A549 (cell line): ENCODE measurements around the gene ZC3H13. TPM values are rescaled to one million over a fixed set of nuclear protein-coding genes. Genes with fewer than 3 reads are reported as not detected.

Experiments used
- ATAC-seq, 2 experiments: fragments of 200-7000 bp in 1 of 2; fragments of >200 bp in 1 of 2; cut with Nextera tagmentation in 1 of 2; cut with Tn5 transposase in 1 of 2; 3 replicates each; pipeline versions ENCODE4 v1.8.0 to v1.9.1; 2018 to 2020; ENCODE audit warnings: mild to moderate bottlenecking in 1 of 2, moderate library complexity in 1 of 2
- CTCF ChIA-PET: fragments of 300-600 bp; sonication (Branson Sonifier 250); formaldehyde crosslinking; extraction: SDS; loops from one replicate; lab custom pipeline; 2021; ENCODE audit warnings: antibody characterized with exemption, inconsistent platforms; lab: Yijun Ruan, JAX
- POLR2A ChIA-PET: fragments of 350-600 bp; formaldehyde crosslinking; extraction: SDS; loops from one replicate; lab custom pipeline; 2021; ENCODE audit warnings: antibody characterized with exemption, inconsistent platforms; lab: Yijun Ruan, JAX
- DNase-seq, 2 experiments: peaks; one replicate each; pipeline versions ENCODE4 v3.0.0 to v3.0.0-alpha.2; 2011 to 2016; ENCODE audit warnings: low read depth in 1 of 2, low spot score in 1 of 2
- FAIRE-seq: peaks from 2 replicates; lab custom pipeline; 2011; peaks lifted over from hg19 to GRCh38; lab: Jason Lieb, UNC
- H3K27ac ChIP-seq, 2 experiments: fragments of >200 bp; sonication (Bioruptor Twin); formaldehyde crosslinking; 3 replicates each; pipeline ENCODE4 v1.5.1; 2016 to 2017
- H3K4me1 ChIP-seq: fragments of >200 bp; sonication (Bioruptor Twin); formaldehyde crosslinking; 3 replicates; pipeline ENCODE4 v1.6.1; 2016
- H3K4me2 ChIP-seq: fragments of >200 bp; sonication (Bioruptor Twin); formaldehyde crosslinking; 3 replicates; pipeline ENCODE4 v1.6.1; 2016
- H3K4me3 ChIP-seq: fragments of >200 bp; sonication (Bioruptor Twin); formaldehyde crosslinking; 3 replicates; pipeline ENCODE4 v1.5.1; 2016
- H3K9me3 ChIP-seq: fragments of >200 bp; sonication (Bioruptor Twin); formaldehyde crosslinking; 3 replicates; pipeline ENCODE4 v1.6.1; 2016
- ATOH8 ChIP-seq: fragments of 250-450 bp; sonication (Bioruptor Pico); IDR thresholded peaks from 2 replicates; pipeline ENCODE4 v1.5.0; 2020; ENCODE audit warnings: low read depth, mild to moderate bottlenecking, moderate library complexity
- CBX2 ChIP-seq: fragments of 200-600 bp; sonication (generic); IDR thresholded peaks from 2 replicates; pipeline ENCODE4 v1.6.1; 2016; ENCODE audit warnings: low read depth, mild to moderate bottlenecking, borderline replicate concordance
- CHD2 ChIP-seq: fragments of 150-350 bp; IDR thresholded peaks from 2 replicates; pipeline ENCODE4 v1.6.1; 2014; ENCODE audit warnings: low read length; ENCODE audit not compliant: partially characterized antibody
- CHD4 ChIP-seq: fragments of 200-600 bp; sonication (generic); IDR thresholded peaks from 2 replicates; pipeline ENCODE4 v1.6.1; 2016; ENCODE audit warnings: antibody characterized with exemption, mild to moderate bottlenecking, borderline replicate concordance
- ELK1 ChIP-seq: fragments of 150-350 bp; IDR thresholded peaks from 2 replicates; pipeline ENCODE4 v1.6.1; 2014; ENCODE audit warnings: low read depth, mild to moderate bottlenecking, low read length
- EP300 ChIP-seq, 2 experiments: fragments of >200 bp; sonication (Bioruptor Twin); formaldehyde crosslinking; IDR thresholded peaks; 2 replicates in 1 of 2; 3 replicates in 1 of 2; pipeline ENCODE4 v1.6.1; 2016 to 2017
- ESRRA ChIP-seq: fragments of 150-350 bp; IDR thresholded peaks from 2 replicates; pipeline ENCODE4 v1.6.1; 2014; ENCODE audit warnings: mild to moderate bottlenecking, low read length, borderline replicate concordance
- FOSB ChIP-seq: fragments of 250-450 bp; sonication (Bioruptor Pico); IDR thresholded peaks from 2 replicates; pipeline ENCODE4 v1.5.0; 2020; ENCODE audit warnings: mild to moderate bottlenecking, moderate library complexity
- GATA3 ChIP-seq: IDR thresholded peaks from 2 replicates; pipeline ENCODE4 v1.6.1; 2012; ENCODE audit warnings: borderline replicate concordance
- HDAC2 ChIP-seq: fragments of 200-600 bp; sonication (generic); IDR thresholded peaks from 2 replicates; pipeline ENCODE4 v1.6.1; 2016
- MAX ChIP-seq: IDR thresholded peaks from 2 replicates; pipeline ENCODE4 v1.6.1; 2012
- MAZ ChIP-seq: fragments of 150-350 bp; IDR thresholded peaks from 2 replicates; pipeline ENCODE4 v1.6.1; 2014; ENCODE audit warnings: antibody characterized with exemption, low read depth, low read length, borderline replicate concordance
- NPAS2 ChIP-seq: fragments of 250-450 bp; sonication (Bioruptor Pico); IDR thresholded peaks from 2 replicates; pipeline ENCODE4 v1.8.0; 2022; ENCODE audit warnings: mild to moderate bottlenecking, moderate library complexity, borderline replicate concordance
- NR3C1 ChIP-seq: fragments of >200 bp; sonication (Bioruptor Twin); formaldehyde crosslinking; IDR thresholded peaks from 3 replicates; pipeline ENCODE4 v1.6.1; 2017
- POLR2AphosphoS2 ChIP-seq: conservative IDR thresholded peaks from 2 replicates; pipeline ENCODE4 v1.6.1; 2012; ENCODE audit warnings: low read length, improper control_type of control experiment, inconsistent platforms
- RAD21 ChIP-seq, 2 experiments: fragments of >200 bp in 1 of 2; sonication (Bioruptor Twin) in 1 of 2; formaldehyde crosslinking in 1 of 2; IDR thresholded peaks in 1 of 2; conservative IDR thresholded peaks in 1 of 2; 2 replicates in 1 of 2; 3 replicates in 1 of 2; pipeline ENCODE4 v1.6.1; 2012 to 2018; ENCODE audit warnings: inconsistent platforms in 1 of 2
- RARB ChIP-seq: fragments of 250-450 bp; sonication (Bioruptor Pico); IDR thresholded peaks from 2 replicates; pipeline ENCODE4 v1.8.0; 2021; ENCODE audit warnings: mild to moderate bottlenecking, moderate library complexity
- RNF2 ChIP-seq: fragments of 200-600 bp; sonication (generic); IDR thresholded peaks from 2 replicates; pipeline ENCODE4 v1.6.1; 2016; ENCODE audit warnings: low read depth, mild to moderate bottlenecking, antibody characterized with exemption, moderate library complexity, borderline replicate concordance
- SREBF2 ChIP-seq: fragments of 450-650 bp; IDR thresholded peaks from 2 replicates; pipeline ENCODE4 v1.6.1; 2014; ENCODE audit warnings: mild to moderate bottlenecking, moderate library complexity
- TFCP2L1 ChIP-seq: fragments of 250-450 bp; sonication (Bioruptor Pico); IDR thresholded peaks from 2 replicates; pipeline ENCODE4 v1.5.0; 2021; ENCODE audit warnings: mild to moderate bottlenecking
- TP53 ChIP-seq: fragments of 250-450 bp; sonication (Bioruptor Pico); IDR thresholded peaks from 2 replicates; pipeline ENCODE4 v1.5.0; 2021; ENCODE audit warnings: mild to moderate bottlenecking, moderate library complexity
- ZC3H11A ChIP-seq: fragments of 450-650 bp; IDR thresholded peaks from 2 replicates; pipeline ENCODE4 v1.6.1; 2014; ENCODE audit warnings: antibody characterized with exemption, mild to moderate bottlenecking
- ZFP36 ChIP-seq: fragments of 450-650 bp; IDR thresholded peaks from 2 replicates; pipeline ENCODE4 v1.6.1; 2014; ENCODE audit warnings: borderline replicate concordance; ENCODE audit not compliant: partially characterized antibody
- ZNF302 ChIP-seq: fragments of 250-450 bp; sonication (Bioruptor Pico); IDR thresholded peaks from 2 replicates; pipeline ENCODE4 v1.9.0; 2021; ENCODE audit warnings: inconsistent platforms, mild to moderate bottlenecking, moderate library complexity
- WGBS: methylation state at CpG from one replicate; pipeline ENCODE4 v1.1.6; 2017; ENCODE audit errors: missing lambda C conversion rate; 5-methylcytosine and 5-hydroxymethylcytosine counted together
- polyA plus RNA-seq, 4 experiments: library from polyadenylated mRNA; depleted of rRNA in 3 of 4; stranded (reverse); fragments of >200 nt; fragmentation: RNase III in 1 of 4; extraction: RNeasy Plus Mini Kit Qiagen cat#74134 plus additional on column Dnase treatment in 1 of 4; gene quantifications; 2 replicates in 3 of 4; 3 replicates in 1 of 4; pipeline ENCODE4 v1.2.3, GENCODE V29; 2011 to 2017

ZC3H13 gene
- polyA plus RNA-seq, 2 of the 4 experiments (the other 2 are of a cell fraction) = 9.5 to 17.5 TPM

- H3K4me3 ChIP-seq = no peak overlapping the region
- no peaks in the 10 kb centered on the region for H3K4me1 ChIP-seq
- no peaks in the 10 kb centered on the region for H3K9me3 ChIP-seq
- ChIA-PET CTCF (interaction anchor here (1.1 kb wide), 1 partner anchor 18 kb away, joined by 3 read pairs; no protein-coding TSS in a partner anchor), POLR2A (no interaction called here)
- no peak for FAIRE-seq
- ATAC-seq = no peak
- H3K27ac ChIP-seq = no peak overlapping the region
- TF ChIP-seq ATOH8 (CRISPR knock-in tag) (no peak), ZC3H11A (no peak), NPAS2 (CRISPR knock-in tag) (no peak), CHD4 (no peak)
- no peak overlapping the region for H3K4me2 ChIP-seq
- no peak for DNase-seq
Measured at GRCh38 chr13:46016216-46016615, 36.3 kb downstream of the ZC3H13 start.

GRCh38 chr13:46015366-46015765 is 37.2 kb downstream of the ZC3H13 start:
- POLR2A ChIA-PET = no interaction called here
- TF ChIP-seq GATA3 = no peak
- no peak for TF ChIP-seq ATOH8 (CRISPR knock-in tag)
- TF ChIP-seq SREBF2 = no peak
- no peak for TF ChIP-seq ZNF302 (CRISPR knock-in tag)
- no peak for TF ChIP-seq CHD4
- TF ChIP-seq MAX = no peak
- no peak for TF ChIP-seq RAD21 (conservative IDR thresholded peaks at IDR 0.05 in 1 of 2, IDR thresholded peaks at IDR 0.05 in 1 of 2)
- no peak for TF ChIP-seq NR3C1
- no peak for TF ChIP-seq CBX2
- no peak for TF ChIP-seq TP53
- TF ChIP-seq FOSB = no peak
- TF ChIP-seq EP300 (IDR thresholded peaks at IDR 0.05) = no peak
- Histone ChIP-seq H3K9me3 (no peaks in the 10 kb centered on the region), H3K4me3 (no peak overlapping the region), H3K4me2 (no peak overlapping the region), H3K4me1 (no peaks in the 10 kb centered on the region), H3K27ac (no peak overlapping the region)
- CTCF ChIA-PET = no interaction called here
- no peak for DNase-seq
- WGBS = 89% methylated on average over 3 of the region's 3 CpGs
- FAIRE-seq = no peak
- ATAC-seq = no peak

- H3K27ac ChIP-seq = no peak overlapping the region
- FAIRE-seq (no peak), DNase-seq (no peak), ATAC-seq (no peak)
- TF ChIP-seq ESRRA (no peak), TFCP2L1 (no peak), CHD2 (no peak), ZNF302 (CRISPR knock-in tag) (no peak), ELK1 (no peak), EP300 (IDR thresholded peaks at IDR 0.05) (no peak), MAZ (no peak), NR3C1 (no peak), MAX (no peak), CHD4 (no peak), HDAC2 (no peak), ZFP36 (no peak), POLR2AphosphoS2 (no peak), RARB (CRISPR knock-in tag) (no peak), RNF2 (no peak)
- CTCF ChIA-PET = interaction anchor here (0.8 kb wide), 1 partner anchor 114 kb away, joined by 3 read pairs; no protein-coding TSS in a partner anchor
- H3K4me2 ChIP-seq = no peak overlapping the region
- H3K9me3 ChIP-seq = no peaks in the 10 kb centered on the region
- POLR2A ChIA-PET = no interaction called here
- H3K4me1 ChIP-seq = no peaks in the 10 kb centered on the region
- H3K4me3 ChIP-seq = no peak overlapping the region
Measured at GRCh38 chr13:46012404-46012803, 40.1 kb downstream of the ZC3H13 start.
